ENCODE data around the gene CTDSP2.
"Not testable (repeated sequence)": the region's sequence is repeated elsewhere in the genome, so short reads cannot be mapped to it uniquely, and the experiment has no call there.

Gene CTDSP2

GRCh38 chr12:57780284-57780897 is 66.1 kb downstream of the CTDSP2 start:
- TF ChIP-seq CTCF (IDR thresholded peaks at IDR 0.05; ENCODE audit: low read length, missing control alignments) = no peak
- H3K4me3 ChIP-seq (replicated peaks; ENCODE audit: low read depth, low read length) = no peak overlapping the region
- no peak for DNase-seq (ENCODE audit: low read depth)

GRCh38 chr12:57779736-57780135 is 66.8 kb downstream of the CTDSP2 start:
- TF ChIP-seq CTCF (IDR thresholded peaks at IDR 0.05; ENCODE audit: low read length, missing control alignments) = no peak
- H3K4me3 ChIP-seq (replicated peaks; ENCODE audit: low read depth, low read length) = no peak overlapping the region
- peak; percentile 35 for DNase-seq (ENCODE audit: low read depth)

GRCh38 chr12:57777911-57778310 is 68.6 kb downstream of the CTDSP2 start:
- no peak for DNase-seq (ENCODE audit: low read depth)
- H3K4me3 ChIP-seq (replicated peaks; ENCODE audit: low read depth, low read length) = no peak overlapping the region
- TF ChIP-seq CTCF (IDR thresholded peaks at IDR 0.05; ENCODE audit: low read length, missing control alignments) = no peak

- TF ChIP-seq CTCF (IDR thresholded peaks at IDR 0.05; ENCODE audit: low read length, missing control alignments) = no peak
- DNase-seq (ENCODE audit: low read depth) = no peak
- no peak overlapping the region for H3K4me3 ChIP-seq (replicated peaks; ENCODE audit: low read depth, low read length)
Measured at GRCh38 chr12:57777367-57777766, 69.2 kb downstream of the CTDSP2 start.

- TF ChIP-seq CTCF (IDR thresholded peaks at IDR 0.05; ENCODE audit: low read length, missing control alignments) = no peak
- no peak overlapping the region for H3K4me3 ChIP-seq (replicated peaks; ENCODE audit: low read depth, low read length)
Measured at GRCh38 chr12:57776247-57776587, 70.3 kb downstream of the CTDSP2 start.

GRCh38 chr12:57775563-57776246 is 70.8 kb downstream of the CTDSP2 start:
- no peak for DNase-seq (ENCODE audit: low read depth)
- no peak for TF ChIP-seq CTCF (IDR thresholded peaks at IDR 0.05; ENCODE audit: low read length, missing control alignments)

More at GRCh38 chr12:57776247-57776587, 70.3 kb downstream of the CTDSP2 start:
- DNase-seq (ENCODE audit: low read depth) = no peak

GRCh38 chr12:57775044-57775443 is 71.5 kb downstream of the CTDSP2 start:
- H3K4me3 ChIP-seq (replicated peaks; ENCODE audit: low read depth, low read length) = no peak overlapping the region
- no peak for TF ChIP-seq CTCF (IDR thresholded peaks at IDR 0.05; ENCODE audit: low read length, missing control alignments)
- DNase-seq (ENCODE audit: low read depth) = no peak

More at GRCh38 chr12:57775563-57776246, 70.8 kb downstream of the CTDSP2 start:
- H3K4me3 ChIP-seq (replicated peaks; ENCODE audit: low read depth, low read length) = no peak overlapping the region

- H3K4me3 ChIP-seq (replicated peaks; ENCODE audit: low read depth, low read length); DNase-seq (ENCODE audit: low read depth): not testable (repeated sequence)
Measured at GRCh38 chr12:57774634-57775033, 71.9 kb downstream of the CTDSP2 start.

All from fibroblast of pulmonary artery (primary cell).